Measurements from ENCODE around the gene PRELID2. TPM values are rescaled to one million over a fixed set of nuclear protein-coding genes. Genes with fewer than 3 reads are reported as not detected.

Gene PRELID2
- polyA plus RNA-seq, 1 of the 3 experiments (the other 2 are of a cell fraction), result 5.3 TPM

DNA sequence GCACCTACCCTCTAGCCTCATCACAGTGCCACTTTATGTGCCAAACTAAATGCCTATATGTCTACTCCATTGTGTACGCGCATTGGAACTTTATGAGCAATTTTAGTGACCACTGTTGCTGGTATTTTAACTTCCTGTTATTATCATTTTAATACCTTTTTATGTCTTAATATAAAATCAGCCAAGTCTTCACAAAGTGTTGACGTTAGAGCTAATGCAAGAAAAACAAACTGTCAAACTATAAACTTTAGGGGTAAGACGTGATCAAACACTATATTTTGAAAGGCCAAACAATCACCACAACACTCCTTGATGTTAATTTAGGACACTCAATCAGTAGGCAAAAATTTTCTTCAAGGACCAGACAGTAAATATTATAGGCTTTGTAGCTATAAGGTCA lies 73.9 kb downstream of the PRELID2 start:
- H3K9me3 ChIP-seq, result no peaks in the 10 kb centered on the region
- no peaks in the 10 kb centered on the region for H3K4me1 ChIP-seq (ENCODE audit: control insufficient read depth in 1 of 2, insufficient read depth in 2 of 2, low read depth in 1 of 2, low read length in 1 of 2)
- no peak overlapping the region for H3K27ac ChIP-seq (ENCODE audit: low read depth in 2 of 2, low read length in 1 of 2)
- H2AFZ ChIP-seq (ENCODE audit: low read depth), result no peak overlapping the region
- no peak for TF ChIP-seq TCF12 (IDR thresholded peaks at IDR 0.05)
- no peak for TF ChIP-seq TAF1 (IDR thresholded peaks at IDR 0.05; ENCODE audit: borderline replicate concordance, low read depth, low read length)
- no peak for TF ChIP-seq SIN3A (IDR thresholded peaks at IDR 0.05; ENCODE audit: borderline replicate concordance, low read depth, low read length)
- no peak for TF ChIP-seq JUND (IDR thresholded peaks at IDR 0.05)
- TF ChIP-seq, protein P1, sequence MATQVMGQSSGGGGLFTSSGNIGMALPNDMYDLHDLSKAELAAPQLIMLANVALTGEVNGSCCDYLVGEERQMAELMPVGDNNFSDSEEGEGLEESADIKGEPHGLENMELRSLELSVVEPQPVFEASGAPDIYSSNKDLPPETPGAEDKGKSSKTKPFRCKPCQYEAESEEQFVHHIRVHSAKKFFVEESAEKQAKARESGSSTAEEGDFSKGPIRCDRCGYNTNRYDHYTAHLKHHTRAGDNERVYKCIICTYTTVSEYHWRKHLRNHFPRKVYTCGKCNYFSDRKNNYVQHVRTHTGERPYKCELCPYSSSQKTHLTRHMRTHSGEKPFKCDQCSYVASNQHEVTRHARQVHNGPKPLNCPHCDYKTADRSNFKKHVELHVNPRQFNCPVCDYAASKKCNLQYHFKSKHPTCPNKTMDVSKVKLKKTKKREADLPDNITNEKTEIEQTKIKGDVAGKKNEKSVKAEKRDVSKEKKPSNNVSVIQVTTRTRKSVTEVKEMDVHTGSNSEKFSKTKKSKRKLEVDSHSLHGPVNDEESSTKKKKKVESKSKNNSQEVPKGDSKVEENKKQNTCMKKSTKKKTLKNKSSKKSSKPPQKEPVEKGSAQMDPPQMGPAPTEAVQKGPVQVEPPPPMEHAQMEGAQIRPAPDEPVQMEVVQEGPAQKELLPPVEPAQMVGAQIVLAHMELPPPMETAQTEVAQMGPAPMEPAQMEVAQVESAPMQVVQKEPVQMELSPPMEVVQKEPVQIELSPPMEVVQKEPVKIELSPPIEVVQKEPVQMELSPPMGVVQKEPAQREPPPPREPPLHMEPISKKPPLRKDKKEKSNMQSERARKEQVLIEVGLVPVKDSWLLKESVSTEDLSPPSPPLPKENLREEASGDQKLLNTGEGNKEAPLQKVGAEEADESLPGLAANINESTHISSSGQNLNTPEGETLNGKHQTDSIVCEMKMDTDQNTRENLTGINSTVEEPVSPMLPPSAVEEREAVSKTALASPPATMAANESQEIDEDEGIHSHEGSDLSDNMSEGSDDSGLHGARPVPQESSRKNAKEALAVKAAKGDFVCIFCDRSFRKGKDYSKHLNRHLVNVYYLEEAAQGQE (IDR thresholded peaks at IDR 0.05; ENCODE audit: low read depth, low read length), result no peak
- TF ChIP-seq RFX5 (IDR thresholded peaks at IDR 0.05; ENCODE audit: low read length), result no peak
- TF ChIP-seq GABPA (IDR thresholded peaks at IDR 0.05; ENCODE audit: low read depth), result no peak
- TF ChIP-seq YY1 (IDR thresholded peaks at IDR 0.05; ENCODE audit: low read depth), result no peak
- no peak for TF ChIP-seq CHD2 (IDR thresholded peaks at IDR 0.05; ENCODE audit: low read length, partially characterized antibody)
- no peak for TF ChIP-seq FOXJ3 (CRISPR knock-in tag; IDR thresholded peaks at IDR 0.05)
- TF ChIP-seq, protein P2, sequence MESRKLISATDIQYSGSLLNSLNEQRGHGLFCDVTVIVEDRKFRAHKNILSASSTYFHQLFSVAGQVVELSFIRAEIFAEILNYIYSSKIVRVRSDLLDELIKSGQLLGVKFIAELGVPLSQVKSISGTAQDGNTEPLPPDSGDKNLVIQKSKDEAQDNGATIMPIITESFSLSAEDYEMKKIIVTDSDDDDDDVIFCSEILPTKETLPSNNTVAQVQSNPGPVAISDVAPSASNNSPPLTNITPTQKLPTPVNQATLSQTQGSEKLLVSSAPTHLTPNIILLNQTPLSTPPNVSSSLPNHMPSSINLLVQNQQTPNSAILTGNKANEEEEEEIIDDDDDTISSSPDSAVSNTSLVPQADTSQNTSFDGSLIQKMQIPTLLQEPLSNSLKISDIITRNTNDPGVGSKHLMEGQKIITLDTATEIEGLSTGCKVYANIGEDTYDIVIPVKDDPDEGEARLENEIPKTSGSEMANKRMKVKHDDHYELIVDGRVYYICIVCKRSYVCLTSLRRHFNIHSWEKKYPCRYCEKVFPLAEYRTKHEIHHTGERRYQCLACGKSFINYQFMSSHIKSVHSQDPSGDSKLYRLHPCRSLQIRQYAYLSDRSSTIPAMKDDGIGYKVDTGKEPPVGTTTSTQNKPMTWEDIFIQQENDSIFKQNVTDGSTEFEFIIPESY (IDR thresholded peaks at IDR 0.05; ENCODE audit: borderline replicate concordance, low read depth), result no peak
- TF ChIP-seq RXRA (IDR thresholded peaks at IDR 0.05; ENCODE audit: borderline replicate concordance, low read depth), result no peak
- TF ChIP-seq, protein P3, sequence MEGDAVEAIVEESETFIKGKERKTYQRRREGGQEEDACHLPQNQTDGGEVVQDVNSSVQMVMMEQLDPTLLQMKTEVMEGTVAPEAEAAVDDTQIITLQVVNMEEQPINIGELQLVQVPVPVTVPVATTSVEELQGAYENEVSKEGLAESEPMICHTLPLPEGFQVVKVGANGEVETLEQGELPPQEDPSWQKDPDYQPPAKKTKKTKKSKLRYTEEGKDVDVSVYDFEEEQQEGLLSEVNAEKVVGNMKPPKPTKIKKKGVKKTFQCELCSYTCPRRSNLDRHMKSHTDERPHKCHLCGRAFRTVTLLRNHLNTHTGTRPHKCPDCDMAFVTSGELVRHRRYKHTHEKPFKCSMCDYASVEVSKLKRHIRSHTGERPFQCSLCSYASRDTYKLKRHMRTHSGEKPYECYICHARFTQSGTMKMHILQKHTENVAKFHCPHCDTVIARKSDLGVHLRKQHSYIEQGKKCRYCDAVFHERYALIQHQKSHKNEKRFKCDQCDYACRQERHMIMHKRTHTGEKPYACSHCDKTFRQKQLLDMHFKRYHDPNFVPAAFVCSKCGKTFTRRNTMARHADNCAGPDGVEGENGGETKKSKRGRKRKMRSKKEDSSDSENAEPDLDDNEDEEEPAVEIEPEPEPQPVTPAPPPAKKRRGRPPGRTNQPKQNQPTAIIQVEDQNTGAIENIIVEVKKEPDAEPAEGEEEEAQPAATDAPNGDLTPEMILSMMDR (IDR thresholded peaks at IDR 0.05), result no peak
- no peak for TF ChIP-seq MXI1 (IDR thresholded peaks at IDR 0.05; ENCODE audit: low read depth, low read length)
- no peak for TF ChIP-seq POLR2AphosphoS5 (IDR thresholded peaks at IDR 0.05; ENCODE audit: low read depth, low read length)
- no peak for TF ChIP-seq NRF1 (IDR thresholded peaks at IDR 0.05; ENCODE audit: low read depth, low read length)
- TF ChIP-seq, protein P4, sequence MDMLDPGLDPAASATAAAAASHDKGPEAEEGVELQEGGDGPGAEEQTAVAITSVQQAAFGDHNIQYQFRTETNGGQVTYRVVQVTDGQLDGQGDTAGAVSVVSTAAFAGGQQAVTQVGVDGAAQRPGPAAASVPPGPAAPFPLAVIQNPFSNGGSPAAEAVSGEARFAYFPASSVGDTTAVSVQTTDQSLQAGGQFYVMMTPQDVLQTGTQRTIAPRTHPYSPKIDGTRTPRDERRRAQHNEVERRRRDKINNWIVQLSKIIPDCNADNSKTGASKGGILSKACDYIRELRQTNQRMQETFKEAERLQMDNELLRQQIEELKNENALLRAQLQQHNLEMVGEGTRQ (IDR thresholded peaks at IDR 0.05; ENCODE audit: borderline replicate concordance, low read depth, low read length), result no peak
- no peak for TF ChIP-seq GATA2 (CRISPR knock-in tag; IDR thresholded peaks at IDR 0.05)
- TF ChIP-seq RCOR1 (IDR thresholded peaks at IDR 0.05; ENCODE audit: low read length), result no peak
- no peak for TF ChIP-seq TEAD4 (IDR thresholded peaks at IDR 0.05; ENCODE audit: borderline replicate concordance, insufficient read depth)
- no peak overlapping the region for H3K9ac ChIP-seq
- ChIA-PET POLR2A (no interaction called here), CTCF (interaction anchor here (0.9 to 1.6 kb wide), 2 partner anchors 13 to 287 kb away, joined by 3 to 4 read pairs; no protein-coding TSS in a partner anchor)
- no peak for DNase-seq
- H3K36me3 ChIP-seq (replicated peaks in 1 of 2; ENCODE audit: control insufficient read depth in 1 of 2, insufficient read depth in 2 of 2, low read length in 1 of 2), result no peaks in the 10 kb centered on the region
- H4K20me1 ChIP-seq (ENCODE audit: insufficient read depth), result no peaks in the 10 kb centered on the region
- whole genome bisulfite sequencing (ENCODE audit: low lambda C conversion rate), result 96% methylated on average over 4 of the region's 4 CpGs
- H3K4me3 ChIP-seq (ENCODE audit: low read depth in 2 of 2, low read length in 1 of 2), result no peak overlapping the region
- H3K9me2 ChIP-seq, result no peaks in the 10 kb centered on the region
- H3K4me2 ChIP-seq, result no peak overlapping the region
- H3F3A ChIP-seq (replicated peaks; ENCODE audit: insufficient read depth), result no peaks in the 10 kb centered on the region
- no peaks in the 10 kb centered on the region for H3K27me3 ChIP-seq (ENCODE audit: insufficient read depth)
- H3K79me2 ChIP-seq (ENCODE audit: insufficient read depth), result no peaks in the 10 kb centered on the region

Data from SK-N-SH (cell line).